GM21825 (cell line): ENCODE data around the gene GNAZ.

Experiments
- ATAC-seq: cut with Tn5 transposase; IDR thresholded peaks from one replicate; pipeline ENCODE4 v1.9.1; 2021; ENCODE audit warnings: mild to moderate bottlenecking, moderate library complexity; ENCODE audit not compliant: unreplicated experiment

The GNAZ gene

GRCh38 chr22:23105304-23105703 lies 35.0 kb downstream of the GNAZ start:
- no peak for ATAC-seq

- ATAC-seq, result no peak
Measured at GRCh38 chr22:23105919-23106318, 35.6 kb downstream of the GNAZ start.

GRCh38 chr22:23106344-23106743 lies 36.0 kb downstream of the GNAZ start:
- no peak for ATAC-seq

GRCh38 chr22:23106906-23107367 lies 36.6 kb downstream of the GNAZ start:
- no peak for ATAC-seq

- ATAC-seq, result no peak
Measured at GRCh38 chr22:23107487-23108248, 37.3 kb downstream of the GNAZ start.

GRCh38 chr22:23108249-23109078 lies 38.1 kb downstream of the GNAZ start:
- ATAC-seq, result no peak

- no peak for ATAC-seq
Measured at GRCh38 chr22:23109079-23109347, 38.7 kb downstream of the GNAZ start.

- ATAC-seq, result no peak
Measured at GRCh38 chr22:23109441-23109978, 39.2 kb downstream of the GNAZ start.

GRCh38 chr22:23110190-23110921 lies 40.0 kb downstream of the GNAZ start:
- no peak for ATAC-seq

GRCh38 chr22:23110922-23111527 lies 40.7 kb downstream of the GNAZ start:
- ATAC-seq, result no peak

GRCh38 chr22:23112472-23113012 lies 42.2 kb downstream of the GNAZ start:
- ATAC-seq, result no peak

- ATAC-seq, result no peak
Measured at GRCh38 chr22:23113067-23113846, 42.9 kb downstream of the GNAZ start.

GRCh38 chr22:23113847-23114720 lies 43.8 kb downstream of the GNAZ start:
- ATAC-seq, result no peak

GRCh38 chr22:23114721-23115020 lies 44.4 kb downstream of the GNAZ start:
- no peak for ATAC-seq

- ATAC-seq, result no peak
Measured at GRCh38 chr22:23115369-23115768, 45.0 kb downstream of the GNAZ start.

GRCh38 chr22:23115825-23116494 lies 45.6 kb downstream of the GNAZ start:
- ATAC-seq, result no peak

- no peak for ATAC-seq
Measured at GRCh38 chr22:23116506-23117263, 46.4 kb downstream of the GNAZ start.

GRCh38 chr22:23117275-23117674 lies 47.0 kb downstream of the GNAZ start:
- ATAC-seq, result no peak
